ENCODE measurements around the gene RFX5. TPM values are rescaled to one million over a fixed set of nuclear protein-coding genes. Genes with fewer than 3 reads are reported as not detected.
A peak's percentile ranks its signal among the peaks of the same experiment; 100 is the strongest.

RFX5 gene
- total RNA-seq, 1 donor from 2014 or later: 64.4 TPM

- Mint-ChIP-seq H3K27me3 (ENCODE audit: unreplicated experiment) (peaks cover 3% of the 10 kb centered on the region), H3K4me1 (ENCODE audit: low read depth, unreplicated experiment) (peaks cover 17% of the 10 kb centered on the region), H3K27ac (ENCODE audit: unreplicated experiment) (no peak overlapping the region), H3K36me3 (ENCODE audit: unreplicated experiment) (peaks cover 6% of the 10 kb centered on the region), H3K9me3 (ENCODE audit: unreplicated experiment) (no peaks in the 10 kb centered on the region), H3K4me3 (ENCODE audit: unreplicated experiment) (no peak overlapping the region)
- DNase-seq: no peak
- no peak for TF ChIP-seq CTCF (IDR thresholded peaks at IDR 0.05; ENCODE audit: partially characterized antibody, unreplicated experiment)
Measured at GRCh38 chr1:151312826-151313225, 34.2 kb downstream of the RFX5 start.

GRCh38 chr1:151312411-151312810 lies 34.6 kb downstream of the RFX5 start:
- no peak overlapping the region for H3K4me3 Mint-ChIP-seq (ENCODE audit: unreplicated experiment)
- H3K27me3 Mint-ChIP-seq (ENCODE audit: unreplicated experiment): peaks cover 1% of the 10 kb centered on the region
- peaks cover 6% of the 10 kb centered on the region for H3K36me3 Mint-ChIP-seq (ENCODE audit: unreplicated experiment)
- no peak for TF ChIP-seq CTCF (IDR thresholded peaks at IDR 0.05; ENCODE audit: partially characterized antibody, unreplicated experiment)
- no peak for DNase-seq
- peaks cover 17% of the 10 kb centered on the region for H3K4me1 Mint-ChIP-seq (ENCODE audit: low read depth, unreplicated experiment)
- no peak overlapping the region for H3K27ac Mint-ChIP-seq (ENCODE audit: unreplicated experiment)
- H3K9me3 Mint-ChIP-seq (ENCODE audit: unreplicated experiment): no peaks in the 10 kb centered on the region

- Mint-ChIP-seq H3K27me3 (ENCODE audit: unreplicated experiment) (peaks cover 1% of the 10 kb centered on the region), H3K36me3 (ENCODE audit: unreplicated experiment) (peaks cover 6% of the 10 kb centered on the region), H3K27ac (ENCODE audit: unreplicated experiment) (peak overlapping the region; percentile 81), H3K4me3 (ENCODE audit: unreplicated experiment) (no peak overlapping the region), H3K9me3 (ENCODE audit: unreplicated experiment) (no peaks in the 10 kb centered on the region), H3K4me1 (ENCODE audit: low read depth, unreplicated experiment) (peaks cover 17% of the 10 kb centered on the region)
- TF ChIP-seq CTCF (IDR thresholded peaks at IDR 0.05; ENCODE audit: partially characterized antibody, unreplicated experiment): no peak
- no peak for DNase-seq
Measured at GRCh38 chr1:151311589-151312331, 35.3 kb downstream of the RFX5 start.

- peak overlapping the region; percentile 81 for H3K27ac Mint-ChIP-seq (ENCODE audit: unreplicated experiment)
- H3K4me1 Mint-ChIP-seq (ENCODE audit: low read depth, unreplicated experiment): peaks cover 15% of the 10 kb centered on the region
- no peak overlapping the region for H3K4me3 Mint-ChIP-seq (ENCODE audit: unreplicated experiment)
Measured at GRCh38 chr1:151311011-151311410, 36.0 kb downstream of the RFX5 start.

More at GRCh38 chr1:151311011-151311410, 36.0 kb downstream of the RFX5 start:
- no peak for DNase-seq
- TF ChIP-seq CTCF (IDR thresholded peaks at IDR 0.05; ENCODE audit: partially characterized antibody, unreplicated experiment): no peak
- Mint-ChIP-seq H3K9me3 (ENCODE audit: unreplicated experiment) (no peaks in the 10 kb centered on the region), H3K27me3 (ENCODE audit: unreplicated experiment) (peaks cover 1% of the 10 kb centered on the region), H3K36me3 (ENCODE audit: unreplicated experiment) (peaks cover 6% of the 10 kb centered on the region)

All from glutamatergic neuron (in vitro differentiated cells).